Measurements from ENCODE around the gene ZNF136. TPM values are rescaled to one million over a fixed set of nuclear protein-coding genes. Genes with fewer than 3 reads are reported as not detected.

Gene ZNF136
- total and polyA plus RNA-seq, 2 of the 8 experiments (the other 6 are each of a cell fraction or from before 2014, with no cell fraction given), result 1.6 to 6.9 TPM

DNA sequence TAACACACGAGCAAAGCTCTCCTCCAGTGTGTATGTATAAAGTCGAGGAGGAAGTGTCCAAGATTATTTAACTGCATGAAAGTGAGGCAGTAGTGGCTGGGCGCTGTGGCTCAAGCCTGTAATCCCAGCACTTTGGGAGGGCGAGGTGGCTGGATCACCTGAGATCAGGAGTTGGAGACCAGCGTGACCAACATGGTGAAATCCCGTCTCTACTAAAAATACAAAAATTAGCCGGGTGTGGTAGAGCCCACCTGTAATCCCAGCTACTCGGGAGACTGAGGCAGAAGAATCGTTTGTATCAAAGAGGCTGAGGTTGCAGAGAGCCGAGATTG, 21.5 kb upstream of the ZNF136 start:
- Histone ChIP-seq H2AFZ (ENCODE audit: low read length) (no peak overlapping the region), H4K20me1 (replicated peaks in 1 of 2; ENCODE audit: control insufficient read depth in 1 of 2, insufficient read depth in 2 of 2, low read length in 2 of 2) (peaks cover 0 to 4% of the 10 kb centered on the region in 2 experiments), H3K27me3 (replicated peaks in 1 of 4; ENCODE audit: control insufficient read depth in 3 of 4, extremely low read depth in 1 of 4, insufficient read depth in 3 of 4, low read length in 3 of 4) (no peaks in the 10 kb centered on the region), H3K4ac (replicated peaks; ENCODE audit: insufficient read length, low read depth, low read length) (no peak overlapping the region), H2BK120ac (replicated peaks; ENCODE audit: low read depth, low read length) (no peak overlapping the region), H3K4me3 (ENCODE audit: extremely low read depth in 1 of 4, insufficient read depth in 2 of 4, low read depth in 3 of 4, low read length in 4 of 4) (no peak overlapping the region), H2BK5ac (ENCODE audit: low read depth, low read length) (no peak overlapping the region), H3K23me2 (ENCODE audit: low read depth, low read length) (peaks cover 3% of the 10 kb centered on the region; the same call in 1 of the 2 replicates), H3K36me3 (ENCODE audit: control insufficient read depth in 2 of 4, insufficient read depth in 4 of 4, low read length in 3 of 4) (peaks cover 15 to 38% (median 24%) of the 10 kb centered on the region in 4 experiments), H4K8ac (ENCODE audit: extremely low read depth, insufficient read depth, low read length) (no peak overlapping the region), H4K5ac (ENCODE audit: insufficient read length, low read depth, low read length) (no peak overlapping the region), H3K4me2 (ENCODE audit: insufficient read depth in 1 of 2, low read depth in 2 of 2, low read length in 2 of 2) (no peak overlapping the region; a peak in 1 of 4 replicates), H3K79me2 (ENCODE audit: control insufficient read depth in 1 of 2, insufficient read depth in 2 of 2, low read length in 2 of 2) (peaks cover 0 to 27% of the 10 kb centered on the region in 2 experiments; a peak in 2 of 4 replicates), H3K9ac (replicated peaks in 1 of 4; ENCODE audit: extremely low read depth in 1 of 4, low read depth in 3 of 4, low read length in 3 of 4) (no peak overlapping the region), H3K4me1 (replicated peaks in 1 of 4; ENCODE audit: control insufficient read depth in 3 of 4, insufficient read depth in 4 of 4, low read length in 3 of 4) (peaks cover 2 to 10% (median 6%) of the 10 kb centered on the region in 4 experiments; a peak in 6 of 7 replicates), H4K91ac (replicated peaks; ENCODE audit: insufficient read length, low read length) (no peak overlapping the region), H2AK5ac (ENCODE audit: low read depth, low read length) (no peak overlapping the region), H2BK15ac (ENCODE audit: low read length) (no peak overlapping the region), H3K79me1 (ENCODE audit: low read depth, low read length) (peaks cover 2% of the 10 kb centered on the region; the same call in 1 of the 2 replicates), H3K14ac (ENCODE audit: insufficient read length) (no peak overlapping the region), H3K27ac (ENCODE audit: low read depth, low read length) (no peak overlapping the region), H2BK12ac (ENCODE audit: low read depth, low read length) (no peak overlapping the region), H3K18ac (ENCODE audit: extremely low read depth, low read length) (no peak overlapping the region), H2BK20ac (ENCODE audit: low read length) (no peak overlapping the region), H3K56ac (replicated peaks; ENCODE audit: insufficient read length, low read depth, low read length) (no peak overlapping the region), H3K23ac (ENCODE audit: insufficient read length) (no peak overlapping the region), H3K9me3 (ENCODE audit: insufficient read depth in 2 of 2, low read depth in 1 of 2, low read length in 1 of 2) (peaks cover 15 to 18% of the 10 kb centered on the region in 2 experiments)
- DNase-seq (ENCODE audit: low read depth in 1 of 2, low spot score in 2 of 2) (no peak), FAIRE-seq (no peak)
- ChIA-PET CTCF (ENCODE audit: partially characterized antibody) (interaction anchor here (0.6 to 3.1 kb wide), 23 partner anchors 9 to 355 kb away, joined by 3 to 40 read pairs (median 8); partner anchors contain the start of genes ZNF491, ZNF625 and ZNF763), POLR2A (ENCODE audit: partially characterized antibody) (interaction anchor here (0.8 to 3.5 kb wide), 16 partner anchors 9 to 262 kb away, joined by 3 to 30 read pairs (median 15); partner anchors contain the start of genes ZNF433, ZNF625, ZNF700 and ZNF763)
- WGBS, 2 experiments (ENCODE audit: extremely low coverage in 1 of 2, insufficient coverage in 1 of 2, insufficient read length in 1 of 2, insufficient replicate concordance in 2 of 2, low coverage in 1 of 2, low lambda C conversion rate in 2 of 2, missing lambda C conversion rate in 1 of 2), result 66% methylated on average over 10 of the region's 10 CpGs; no CpG with 5 or more reads in 1 of the 2 experiments
- no peak for TF ChIP-seq POLR2A (IDR thresholded peaks at IDR 0.05; ENCODE audit: control extremely low read depth in 1 of 2, low read depth in 2 of 2, low read length in 2 of 2)
- TF ChIP-seq CREB1 (IDR thresholded peaks at IDR 0.05), result no peak
- no peak for TF ChIP-seq RBBP5 (IDR thresholded peaks at IDR 0.05; ENCODE audit: borderline replicate concordance, low read depth, low read length)
- no peak for TF ChIP-seq KDM1A (IDR thresholded peaks at IDR 0.05; ENCODE audit: borderline replicate concordance, low read length)
- TF ChIP-seq EZH2 (IDR thresholded peaks at IDR 0.05; ENCODE audit: low read depth, low read length, severe bottlenecking), result no peak
